Neural progenitor cell (in vitro differentiated cells): Measurements from ENCODE around the gene ITPK1.

ENCODE experiments used
- EZH2 ChIP-seq: fragments of 200-600 bp; sonication (generic); IDR thresholded peaks from 2 replicates; pipeline ENCODE4 v1.6.1; 2017; ENCODE audit warnings: antibody characterized with exemption, mild to moderate bottlenecking, moderate library complexity
- EZH2phosphoT487 ChIP-seq: fragments of 200-600 bp; sonication (generic); IDR thresholded peaks from 2 replicates; pipeline ENCODE4 v1.6.1; 2017; ENCODE audit warnings: antibody characterized with exemption
- TF ChIP-seq, protein P1 (sequence below): fragments of 200-600 bp; sonication (generic); IDR thresholded peaks from 2 replicates; pipeline ENCODE4 v1.5.1; 2017; ENCODE audit warnings: antibody characterized with exemption, mild to moderate bottlenecking

DNA sequence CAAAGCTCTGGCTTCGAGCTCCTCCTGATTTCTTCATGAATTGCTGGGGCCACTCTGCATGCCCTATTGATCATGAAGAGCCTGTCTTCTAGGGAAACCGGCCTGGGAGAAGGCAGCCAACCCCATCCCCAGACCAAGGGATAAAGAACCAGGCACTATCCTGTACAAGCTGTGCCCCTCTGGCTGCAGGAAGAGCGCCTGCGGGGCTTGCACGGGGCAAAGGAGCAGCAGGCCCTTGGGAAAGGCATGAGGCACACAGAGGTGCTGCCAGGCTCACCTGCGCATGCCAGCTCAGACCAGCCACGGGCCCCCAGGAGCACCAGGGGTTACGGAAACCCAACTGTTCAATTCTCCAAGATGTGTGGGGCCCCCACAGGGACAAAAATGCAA, 2.1 kb downstream of the ITPK1 start:
- TF ChIP-seq, protein P1, sequence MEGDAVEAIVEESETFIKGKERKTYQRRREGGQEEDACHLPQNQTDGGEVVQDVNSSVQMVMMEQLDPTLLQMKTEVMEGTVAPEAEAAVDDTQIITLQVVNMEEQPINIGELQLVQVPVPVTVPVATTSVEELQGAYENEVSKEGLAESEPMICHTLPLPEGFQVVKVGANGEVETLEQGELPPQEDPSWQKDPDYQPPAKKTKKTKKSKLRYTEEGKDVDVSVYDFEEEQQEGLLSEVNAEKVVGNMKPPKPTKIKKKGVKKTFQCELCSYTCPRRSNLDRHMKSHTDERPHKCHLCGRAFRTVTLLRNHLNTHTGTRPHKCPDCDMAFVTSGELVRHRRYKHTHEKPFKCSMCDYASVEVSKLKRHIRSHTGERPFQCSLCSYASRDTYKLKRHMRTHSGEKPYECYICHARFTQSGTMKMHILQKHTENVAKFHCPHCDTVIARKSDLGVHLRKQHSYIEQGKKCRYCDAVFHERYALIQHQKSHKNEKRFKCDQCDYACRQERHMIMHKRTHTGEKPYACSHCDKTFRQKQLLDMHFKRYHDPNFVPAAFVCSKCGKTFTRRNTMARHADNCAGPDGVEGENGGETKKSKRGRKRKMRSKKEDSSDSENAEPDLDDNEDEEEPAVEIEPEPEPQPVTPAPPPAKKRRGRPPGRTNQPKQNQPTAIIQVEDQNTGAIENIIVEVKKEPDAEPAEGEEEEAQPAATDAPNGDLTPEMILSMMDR: no peak
- TF ChIP-seq EZH2phosphoT487 (no peak), EZH2 (no peak)
